Heart right ventricle (tissue), 16 donors: ENCODE results near the gene KRT71. TPM values are rescaled to one million over a fixed set of nuclear protein-coding genes. Genes with fewer than 3 reads are reported as not detected.

Source experiments
- ATAC-seq, 8 donors: fragments of 200-7000 bp; cut with Tn5 transposase; one replicate each; pipeline ENCODE4 v1.9.1; 2020; ENCODE audit warnings: mild to moderate bottlenecking in 8 of 8, moderate library complexity in 8 of 8, moderate number of reproducible peaks in 1 of 8
- DNase-seq, 2 donors: peaks; one replicate each; pipeline ENCODE4 v3.0.0-alpha.2; 2020
- H3K27ac ChIP-seq, 10 donors: fragments of 200-600 bp; sonication (generic) in 2 of 10; one replicate each; pipeline versions ENCODE4 v1.5.0 to v1.8.0; 2020 to 2022; ENCODE audit warnings: mild to moderate bottlenecking in 3 of 10
- H3K27me3 ChIP-seq, 7 donors: fragments of 200-600 bp; one replicate each; pipeline ENCODE4 v1.8.0; 2021 to 2022; ENCODE audit warnings: mild to moderate bottlenecking in 2 of 7
- H3K36me3 ChIP-seq, 9 donors: fragments of 200-600 bp; sonication (generic) in 1 of 9; one replicate each; pipeline versions ENCODE4 v1.5.0 to v1.8.0; 2020 to 2022; ENCODE audit warnings: mild to moderate bottlenecking in 2 of 9
- H3K4me1 ChIP-seq, 9 donors: fragments of 200-600 bp; sonication (generic) in 1 of 9; one replicate each; pipeline versions ENCODE4 v1.5.0 to v1.8.0; 2020 to 2022; ENCODE audit warnings: mild to moderate bottlenecking in 4 of 9
- H3K4me3 ChIP-seq, 10 donors: fragments of 200-600 bp; sonication (generic) in 2 of 10; one replicate each; pipeline versions ENCODE4 v1.5.0 to v1.8.0; 2020 to 2022; ENCODE audit warnings: mild to moderate bottlenecking in 7 of 10, moderate library complexity in 2 of 10
- H3K9me3 ChIP-seq, 11 donors: fragments of 200-600 bp in 10 of 11; sonication (generic) in 2 of 11; one replicate each; pipeline versions ENCODE4 v1.5.0 to v1.8.0; 2013 to 2022; ENCODE audit warnings: mild to moderate bottlenecking in 2 of 11, control low read depth in 1 of 11, moderate library complexity in 1 of 11
- CTCF ChIP-seq, 9 donors: fragments of 200-600 bp; sonication (generic) in 2 of 9; IDR thresholded peaks; one replicate each; pipeline versions ENCODE4 v1.5.0 to v1.8.0; 2021 to 2022; ENCODE audit warnings: antibody characterized with exemption in 9 of 9, mild to moderate bottlenecking in 5 of 9, moderate library complexity in 1 of 9
- WGBS, 2 donors: extraction: QIAGEN DNeasy Blood & Tissue Kit; methylation state at CpG; one replicate each; pipeline ENCODE4 v1.1.7; 2013; ENCODE audit warnings: inconsistent platforms in 1 of 2; 5-methylcytosine and 5-hydroxymethylcytosine counted together
- intact Hi-C, 10 donors: fragments of 100-400 bp; cut with DNase I; formaldehyde crosslinking; loops; one replicate each; pipeline versions ENCODE4 v1.11.1 to v1.14.2; 2022
- polyA plus RNA-seq, 2 donors: library from polyadenylated mRNA; stranded (reverse); fragments of 200-250 nt; gene quantifications; one replicate each; pipeline ENCODE4 v1.2.3, GENCODE V29; 2013
- total RNA-seq, 10 donors: library from RNA; stranded (reverse); fragmentation: NEBNext Ultra II Directional in 3 of 10; extraction: Animal tissue kit (Norgen Biotek cat#: 25700) in 3 of 10; gene quantifications; one replicate each; pipeline versions ENCODE4 v1.2.1 to v1.2.4, GENCODE V29; 2021 to 2023
- donor health status: Arrhythmogenic right ventricular cardiomyopathy.
- donor health status: ischemic (EF 13 %, LVEDD 7.1; RV severe dilation, severe dysfunction).
- donor health status: healthy with polysubstance abuse.
- donor health status: DM: no; HTN: yes; CAD: no.
- donor health status: DM: no; HTN: no; CAD: no.
- donor health status: ischemic (EF 25% LVEDD 6.9; RV normal size, moderate dysfunction).
- donor health status: ischemic (EF 25% LVEDD 5.7; RV mildly dilated, moderate dysfunction).
- donor health status: healthy.
- donor health status: DM: yes; HTN: yes; CAD: no.
- donor health status: Ischemic cardiomyopathy.
- donor health status: ischemic (EF 35%, LVEDD 5.7; RV mildly dilated, moderate dysfunction).
- donor health status: nonischemic (EF 11% LVEDD 7.7; RV severe dilation, severe dysfunction).
- donor health status: DM: yes; HTN: yes; CAD: no.
- donor health status: PGD.
- donor health status: ischemic (EF 29% LVEDD 5.4; RV normal size, mild dysfunction).
- donor health status: nonischemic (EF 23%, LVEDD 6.1; RV moderate dilation, normal function).

The KRT71 gene
- total and polyA plus RNA-seq, 12 donors: not detected

- no peak for TF ChIP-seq CTCF (IDR thresholded peaks at IDR 0.05)
- ATAC-seq: no peak
- intact Hi-C loops: loop anchor here in 1 of 10 donors (10.0 kb wide), 1 partner anchor 111 kb away; the partner anchor contains the start of gene KRT84
- Histone ChIP-seq H3K4me1 (peaks cover 0 to 33% (median 6%) of the 10 kb centered on the region in 9 donors), H3K36me3 (no peaks in the 10 kb centered on the region), H3K4me3 (no peak overlapping the region), H3K9me3 (no peaks in the 10 kb centered on the region), H3K27me3 (peaks cover 0 to 32% (median 19%) of the 10 kb centered on the region in 7 donors), H3K27ac (no peak overlapping the region)
- no peak for DNase-seq
- WGBS, 2 donors: 47 to 51% methylated on average over 3 of the region's 3 CpGs
These were observed 57.6 kb downstream of the KRT71 start for GRCh38 chr12:52495389-52495788.

DNA sequence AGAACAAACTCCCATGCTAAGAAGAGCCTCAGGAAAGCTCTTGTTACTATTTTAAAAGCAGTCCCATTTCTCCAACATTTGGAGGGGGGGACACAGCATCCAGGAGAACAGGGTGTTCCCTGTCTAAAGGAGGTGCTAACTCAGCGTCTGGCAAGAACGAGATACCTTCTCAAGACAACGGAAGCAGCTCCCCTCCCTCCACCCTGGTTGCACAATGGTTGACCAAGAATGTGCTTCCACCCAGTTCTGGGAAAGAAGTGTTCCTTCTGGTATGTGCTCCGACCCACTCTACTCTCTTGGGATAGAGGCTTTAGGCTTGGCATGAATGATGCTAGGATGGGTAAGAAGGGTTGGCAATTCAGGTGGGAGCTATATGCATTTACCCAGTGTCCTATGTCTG lies 58.4 kb downstream of the KRT71 start:
- H3K27me3 ChIP-seq: peaks cover 0 to 36% (median 19%) of the 10 kb centered on the region in 7 donors
- H3K4me1 ChIP-seq: peaks cover 0 to 33% (median 6%) of the 10 kb centered on the region in 9 donors
- TF ChIP-seq CTCF (IDR thresholded peaks at IDR 0.05): no peak
- H3K9me3 ChIP-seq: no peaks in the 10 kb centered on the region
- intact Hi-C loops: loop anchor here in 1 of 10 donors (10.0 kb wide), 1 partner anchor 110 kb away; the partner anchor contains the start of gene KRT84
- H3K36me3 ChIP-seq: no peaks in the 10 kb centered on the region
- 41 to 50% methylated on average over 4 of the region's 4 CpGs for WGBS, 2 donors
- H3K27ac ChIP-seq: peak overlapping the region in 1 of 10 donors; percentile 27
- no peak overlapping the region for H3K4me3 ChIP-seq
- DNase-seq (no peak), ATAC-seq (peak in 4 of 8 donors; percentile 43 to 74 (median 64))

DNA sequence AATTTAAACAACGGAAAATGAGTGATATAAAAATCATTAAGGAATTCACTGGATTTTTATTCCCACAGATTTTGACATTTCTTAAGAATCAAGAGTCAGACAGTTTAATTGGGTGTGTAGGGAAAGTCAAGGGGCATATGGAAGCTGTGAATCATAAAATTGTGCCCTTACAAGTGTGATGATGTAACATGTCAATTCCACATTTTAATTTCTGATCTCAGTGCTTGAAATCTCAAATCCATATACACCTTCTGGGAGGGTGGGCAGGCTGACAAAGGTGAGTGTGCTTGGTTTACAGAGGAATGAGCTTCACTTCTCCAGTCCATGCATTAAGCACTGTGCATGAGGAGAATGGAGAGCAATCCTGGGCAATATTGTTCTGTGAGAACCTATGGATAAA lies 58.8 kb downstream of the KRT71 start:
- no peaks in the 10 kb centered on the region for H3K9me3 ChIP-seq
- H3K36me3 ChIP-seq: no peaks in the 10 kb centered on the region
- WGBS, 2 donors: 85 to 89% methylated on average over 1 of the region's 1 CpG
- peaks cover 0 to 33% (median 6%) of the 10 kb centered on the region in 9 donors for H3K4me1 ChIP-seq
- intact Hi-C loops: loop anchor here in 1 of 10 donors (10.0 kb wide), 1 partner anchor 109 kb away; the partner anchor contains the start of gene KRT84
- peaks cover 0 to 41% (median 19%) of the 10 kb centered on the region in 7 donors for H3K27me3 ChIP-seq
- H3K27ac ChIP-seq: no peak overlapping the region
- no peak for TF ChIP-seq CTCF (IDR thresholded peaks at IDR 0.05)
- ATAC-seq: no peak
- H3K4me3 ChIP-seq: no peak overlapping the region
- DNase-seq: no peak

Other genes starting within 250 kb of the KRT71 start
- gene KRT83, start 231.7 kb downstream of the KRT71 start, total RNA-seq: not detected
- not detected for gene KRT83, start 231.7 kb downstream of the KRT71 start, polyA plus RNA-seq
- gene KRT85, start 185.7 kb downstream of the KRT71 start, total RNA-seq: not detected
- gene KRT85, start 185.7 kb downstream of the KRT71 start, polyA plus RNA-seq: not detected
- gene KRT84, start 167.5 kb downstream of the KRT71 start, total RNA-seq: not detected
- gene KRT84, start 167.5 kb downstream of the KRT71 start, polyA plus RNA-seq: not detected
- not detected for gene KRT82, start 146.8 kb downstream of the KRT71 start, total RNA-seq
- not detected for gene KRT82, start 146.8 kb downstream of the KRT71 start, polyA plus RNA-seq
- gene KRT75, start 118.8 kb downstream of the KRT71 start, total RNA-seq: not detected
- not detected for gene KRT75, start 118.8 kb downstream of the KRT71 start, polyA plus RNA-seq
- not detected for gene KRT6B, start 101.0 kb downstream of the KRT71 start, total RNA-seq
- gene KRT6B, start 101.0 kb downstream of the KRT71 start, polyA plus RNA-seq: under 1 TPM in 1 of 2 donors, not detected in 1; 0.06 TPM
- not detected for gene KRT6C, start 79.3 kb downstream of the KRT71 start, total RNA-seq
- gene KRT6C, start 79.3 kb downstream of the KRT71 start, polyA plus RNA-seq: under 1 TPM in 1 of 2 donors, not detected in 1; 0.06 TPM
- gene KRT6A, start 59.9 kb downstream of the KRT71 start, total RNA-seq: under 1 TPM in 1 of 10 donors, not detected in 9; 0.21 TPM
- 1 to 10 TPM in 1 of 2 donors, not detected in 1; 1.1 TPM for gene KRT6A, start 59.9 kb downstream of the KRT71 start, polyA plus RNA-seq
- 1 to 10 TPM in 1 of 10 donors, under 1 TPM in 2, not detected in 7; 0.25 to 1.5 (median 0.45) TPM for gene KRT5, start 32.8 kb downstream of the KRT71 start, total RNA-seq
- gene KRT5, start 32.8 kb downstream of the KRT71 start, polyA plus RNA-seq: under 1 TPM in 1 of 2 donors, not detected in 1; 0.90 TPM
- under 1 TPM in 1 of 10 donors, not detected in 9; 0.62 TPM for gene KRT74, start 20.7 kb upstream of the KRT71 start, total RNA-seq
- not detected for gene KRT74, start 20.7 kb upstream of the KRT71 start, polyA plus RNA-seq
- under 1 TPM in 1 of 10 donors, not detected in 9; 0.15 TPM for gene KRT72, start 48.3 kb upstream of the KRT71 start, total RNA-seq
- gene KRT72, start 48.3 kb upstream of the KRT71 start, polyA plus RNA-seq: not detected
- not detected for gene KRT73, start 65.4 kb upstream of the KRT71 start, total RNA-seq
- not detected for gene KRT73, start 65.4 kb upstream of the KRT71 start, polyA plus RNA-seq
- not detected for gene KRT2, start 99.1 kb upstream of the KRT71 start, total RNA-seq
- not detected for gene KRT2, start 99.1 kb upstream of the KRT71 start, polyA plus RNA-seq
- gene KRT1, start 127.3 kb upstream of the KRT71 start, total RNA-seq: not detected
- gene KRT1, start 127.3 kb upstream of the KRT71 start, polyA plus RNA-seq: not detected
- gene KRT77, start 150.4 kb upstream of the KRT71 start, total RNA-seq: under 1 TPM in 1 of 10 donors, not detected in 9; 0.08 TPM
- not detected for gene KRT77, start 150.4 kb upstream of the KRT71 start, polyA plus RNA-seq
- gene KRT76, start 224.2 kb upstream of the KRT71 start, total RNA-seq: not detected
- not detected for gene KRT76, start 224.2 kb upstream of the KRT71 start, polyA plus RNA-seq
- gene KRT3, start 243.0 kb upstream of the KRT71 start, total RNA-seq: not detected
- gene KRT3, start 243.0 kb upstream of the KRT71 start, polyA plus RNA-seq: not detected